AG04450 (cell line): ENCODE data around the gene ZSCAN12. TPM values are rescaled to one million over a fixed set of nuclear protein-coding genes. Genes with fewer than 3 reads are reported as not detected.

ENCODE experiments used
- CTCF ChIA-PET: fragments of 300-600, 350-600 bp; formaldehyde crosslinking; extraction: SDS; loops from one replicate; lab custom pipeline; 2022; ENCODE audit warnings: antibody characterized with exemption, inconsistent platforms; lab: Charles Lee
- POLR2A ChIA-PET: fragments of 350-600 bp; formaldehyde crosslinking; extraction: SDS; loops from one replicate; lab custom pipeline; 2021; ENCODE audit warnings: antibody characterized with exemption, inconsistent platforms; lab: Yijun Ruan, JAX
- DNase-seq: peaks from one replicate; pipeline ENCODE4 v3.0.0-alpha.2; 2011; ENCODE audit warnings: low read depth, low spot score
- H3K27ac ChIP-seq: one replicate; pipeline ENCODE4 v1.5.1; 2012; ENCODE audit warnings: low read depth, low read length, control low read depth
- H3K27me3 ChIP-seq: one replicate; pipeline ENCODE4 v1.6.0; 2012; ENCODE audit warnings: low read length; ENCODE audit not compliant: control insufficient read depth, insufficient read depth
- H3K4me3 ChIP-seq: 2 replicates; pipeline ENCODE4 v1.5.1; 2011; ENCODE audit warnings: mild to moderate bottlenecking, low read depth, low read length, control low read depth
- H3K9me3 ChIP-seq: 2 replicates; pipeline ENCODE4 v1.5.1; 2012; ENCODE audit warnings: low read length; ENCODE audit not compliant: control insufficient read depth, insufficient read depth
- polyA plus RNA-seq: library from polyadenylated mRNA; depleted of rRNA; stranded (reverse); fragments of >200 nt; gene quantifications from 2 replicates; pipeline ENCODE4 v1.2.3, GENCODE V29; 2011
- TF ChIP-seq, protein P1 (sequence below): IDR thresholded peaks from 2 replicates; pipeline ENCODE4 v1.5.1; 2011; ENCODE audit warnings: low read depth, low read length, control low read depth, inconsistent platforms

Gene ZSCAN12
- polyA plus RNA-seq, 1 experiment = 5.5 TPM

DNA sequence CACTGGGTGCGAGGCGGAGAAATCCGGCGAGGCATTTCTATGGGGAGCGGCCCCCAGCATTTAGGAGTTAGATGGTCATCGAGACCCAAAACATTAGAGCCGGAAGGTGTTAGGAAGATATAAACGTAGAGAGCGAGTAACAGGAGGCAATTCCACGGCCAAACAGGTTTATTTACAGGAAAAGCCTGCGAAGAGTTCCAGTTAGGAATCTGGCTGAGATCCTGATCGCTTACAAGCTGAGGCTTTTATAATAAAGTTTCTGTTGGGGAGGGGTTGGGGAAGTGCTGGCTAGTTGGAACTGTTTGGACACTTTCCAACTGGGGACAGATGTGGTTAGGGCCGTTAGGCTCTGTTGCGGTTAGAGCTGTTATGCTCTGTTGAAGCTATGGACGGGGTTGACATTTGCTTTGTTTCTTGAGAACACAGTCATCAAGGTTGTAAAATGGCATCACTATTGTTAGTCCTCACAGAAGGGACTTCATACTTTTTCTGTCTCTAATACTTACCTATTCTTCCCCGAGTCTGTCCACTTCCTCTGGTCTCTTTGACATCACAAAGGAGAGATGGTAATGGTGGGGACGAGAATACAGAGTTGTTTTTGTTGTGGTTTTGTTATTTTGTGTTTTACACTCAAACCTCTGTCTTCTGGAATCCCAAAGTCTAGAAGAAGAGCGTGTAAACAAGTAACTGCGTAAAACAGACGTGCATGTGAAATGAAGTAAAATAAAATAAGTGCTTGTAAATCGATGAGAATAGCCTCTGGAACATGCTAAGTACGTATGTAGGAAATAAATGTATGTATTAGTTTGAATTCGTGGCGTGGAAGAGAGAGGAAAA lies 63.0 kb downstream of the ZSCAN12 start:
- peak overlapping the region; percentile 83 for H3K4me3 ChIP-seq
- H3K27me3 ChIP-seq = peaks cover 5% of the 10 kb centered on the region
- DNase-seq = no peak
- POLR2A ChIA-PET = interaction anchor here (1.2 to 1.5 kb wide), 4 partner anchors 13 to 444 kb away, joined by 4 to 14 read pairs (median 8); partner anchors contain the start of genes ZKSCAN3 and ZKSCAN8
- H3K9me3 ChIP-seq = no peaks in the 10 kb centered on the region; the same call in 1 of the 2 replicates
- peak overlapping the region; percentile 100 for H3K27ac ChIP-seq
- CTCF ChIA-PET = interaction anchor here (0.7 to 1.2 kb wide), 2 partner anchors 10 to 20 kb away, joined by 3 to 6 read pairs; no protein-coding TSS in a partner anchor
- TF ChIP-seq, protein P1, sequence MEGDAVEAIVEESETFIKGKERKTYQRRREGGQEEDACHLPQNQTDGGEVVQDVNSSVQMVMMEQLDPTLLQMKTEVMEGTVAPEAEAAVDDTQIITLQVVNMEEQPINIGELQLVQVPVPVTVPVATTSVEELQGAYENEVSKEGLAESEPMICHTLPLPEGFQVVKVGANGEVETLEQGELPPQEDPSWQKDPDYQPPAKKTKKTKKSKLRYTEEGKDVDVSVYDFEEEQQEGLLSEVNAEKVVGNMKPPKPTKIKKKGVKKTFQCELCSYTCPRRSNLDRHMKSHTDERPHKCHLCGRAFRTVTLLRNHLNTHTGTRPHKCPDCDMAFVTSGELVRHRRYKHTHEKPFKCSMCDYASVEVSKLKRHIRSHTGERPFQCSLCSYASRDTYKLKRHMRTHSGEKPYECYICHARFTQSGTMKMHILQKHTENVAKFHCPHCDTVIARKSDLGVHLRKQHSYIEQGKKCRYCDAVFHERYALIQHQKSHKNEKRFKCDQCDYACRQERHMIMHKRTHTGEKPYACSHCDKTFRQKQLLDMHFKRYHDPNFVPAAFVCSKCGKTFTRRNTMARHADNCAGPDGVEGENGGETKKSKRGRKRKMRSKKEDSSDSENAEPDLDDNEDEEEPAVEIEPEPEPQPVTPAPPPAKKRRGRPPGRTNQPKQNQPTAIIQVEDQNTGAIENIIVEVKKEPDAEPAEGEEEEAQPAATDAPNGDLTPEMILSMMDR = no peak

DNA sequence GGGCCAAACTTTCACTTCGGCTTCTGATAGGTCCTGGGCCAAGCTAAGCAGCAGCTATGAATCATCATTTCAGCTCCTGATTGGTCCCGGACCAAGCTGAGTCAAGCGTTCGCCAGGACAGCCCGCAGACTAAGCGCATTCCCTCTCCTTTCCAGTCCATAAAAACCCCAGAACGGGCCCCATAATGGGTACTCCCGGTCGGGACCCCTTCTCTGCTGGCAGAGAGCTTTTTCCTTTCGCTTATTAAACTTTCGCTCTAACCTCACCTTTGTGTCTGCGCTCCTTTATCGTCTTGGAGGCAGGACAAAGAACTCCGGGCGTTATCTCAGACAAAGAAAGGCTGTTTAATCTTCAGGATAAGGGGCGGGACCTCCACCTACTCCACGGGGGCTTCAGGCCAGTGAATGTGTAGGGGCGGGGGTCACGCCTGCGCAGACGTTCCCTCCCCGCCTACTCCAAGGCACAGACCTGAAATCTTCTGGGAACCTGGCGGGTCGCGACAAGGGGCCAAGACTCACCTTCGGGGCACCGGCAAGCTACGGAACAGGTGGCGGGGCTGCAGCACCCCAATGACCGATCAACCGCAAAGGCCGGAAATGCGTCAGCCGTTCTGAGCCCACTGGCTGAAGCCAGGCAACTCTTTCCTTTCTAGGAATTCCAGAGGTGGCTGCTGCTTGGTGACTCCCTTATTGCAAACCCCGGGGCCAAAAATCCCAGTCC lies 63.8 kb downstream of the ZSCAN12 start, which contains the start of gene ZSCAN31:
ZSCAN31 (minus strand) TSS at position 585 of the 720 bp plus-strand sequence. CDS start 6,465 bp downstream, outside the sequence.
- POLR2A ChIA-PET = interaction anchor here (0.7 to 1.5 kb wide), 9 partner anchors 14 to 499 kb away, joined by 3 to 14 read pairs (median 5); partner anchors contain the start of genes PGBD1, ZKSCAN3 and ZKSCAN8
- peak within 1 kb of the TSS; percentile 100 for H3K27ac ChIP-seq
- peak within 1 kb of the TSS; percentile 83 for H3K4me3 ChIP-seq
- DNase-seq = peak; percentile 98
- TF ChIP-seq, protein P1 = no peak
- CTCF ChIA-PET = interaction anchor here (0.7 to 1.3 kb wide), 4 partner anchors 11 to 54 kb away, joined by 3 to 6 read pairs (median 4); partner anchors contain the start of gene PGBD1
- H3K27me3 ChIP-seq = peaks cover 2% of the 10 kb centered on the region
- no peaks in the 10 kb centered on the region for H3K9me3 ChIP-seq

DNA sequence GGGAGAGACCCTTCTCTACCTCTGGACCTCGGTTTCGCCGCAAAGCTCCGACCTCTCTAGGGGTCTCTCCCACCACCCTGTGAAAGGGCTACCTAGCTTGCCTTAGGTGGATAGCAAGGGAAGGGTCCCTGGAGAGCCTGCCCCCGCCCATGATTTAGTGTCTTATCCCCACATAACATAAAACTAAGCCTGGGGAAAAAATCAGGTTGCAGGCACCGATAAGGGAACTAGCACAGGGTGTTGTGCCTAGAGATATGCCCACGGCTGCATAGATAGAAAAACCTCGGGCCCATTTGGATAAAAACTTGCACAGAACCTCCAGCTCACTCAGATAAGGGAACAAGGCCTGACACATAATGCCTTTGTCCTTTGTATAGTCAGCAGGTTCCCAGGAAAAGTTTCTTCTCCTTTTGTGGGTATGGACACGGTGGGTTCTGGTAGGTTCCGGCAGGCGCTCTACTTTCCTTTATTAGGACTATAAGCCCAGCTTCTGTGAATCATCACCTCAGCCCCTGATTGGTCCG lies 64.4 kb downstream of the ZSCAN12 start:
- Histone ChIP-seq H3K9me3 (no peaks in the 10 kb centered on the region), H3K4me3 (peak overlapping the region; percentile 52), H3K27ac (peak overlapping the region; percentile 100), H3K27me3 (no peaks in the 10 kb centered on the region)
- ChIA-PET POLR2A (interaction anchor here (0.7 to 1.5 kb wide), 9 partner anchors 14 to 498 kb away, joined by 3 to 14 read pairs (median 5); partner anchors contain the start of genes PGBD1, ZKSCAN3 and ZKSCAN8), CTCF (interaction anchor here (1.2 to 1.3 kb wide), 3 partner anchors 21 to 54 kb away, joined by 3 to 6 read pairs (median 4); partner anchors contain the start of gene PGBD1)
- TF ChIP-seq, protein P1 = no peak
- DNase-seq = no peak

DNA sequence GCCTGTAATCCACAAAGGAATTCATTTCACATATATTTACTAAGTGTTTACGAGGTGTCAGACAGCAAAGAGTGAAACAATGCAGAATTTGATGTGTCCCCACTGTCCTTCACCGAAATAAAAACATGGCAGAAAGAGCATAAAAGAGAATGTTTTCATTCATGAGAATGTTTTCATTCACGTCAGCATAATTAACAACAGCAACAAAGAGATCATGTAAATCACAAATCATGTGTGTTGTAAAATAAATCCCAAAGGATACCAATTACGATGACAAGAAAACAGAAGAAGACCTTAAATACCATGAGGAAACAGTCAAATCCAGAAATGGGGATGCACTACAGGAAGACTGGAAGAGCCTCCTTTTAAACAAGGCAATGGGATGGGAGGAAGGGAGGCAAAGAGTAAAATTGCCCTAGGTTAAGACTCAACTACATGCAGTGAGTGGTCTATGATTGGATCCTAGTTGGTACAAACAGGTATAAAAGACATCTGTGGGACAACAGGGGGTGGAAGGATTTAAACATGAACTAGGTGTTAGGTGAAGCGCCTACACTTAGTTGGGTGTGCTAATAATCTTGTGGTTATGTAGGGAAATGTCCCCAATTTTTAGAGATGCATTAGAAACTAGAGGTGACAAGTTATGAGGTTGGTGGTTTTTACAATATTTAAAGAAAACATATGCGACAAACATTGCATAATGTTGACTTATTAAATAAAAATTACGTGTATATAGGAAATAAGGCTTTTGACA lies 65.1 kb downstream of the ZSCAN12 start:
- Histone ChIP-seq H3K27ac (no peak overlapping the region), H3K27me3 (no peaks in the 10 kb centered on the region), H3K9me3 (no peaks in the 10 kb centered on the region), H3K4me3 (no peak overlapping the region)
- no peak for DNase-seq
- TF ChIP-seq, protein P1 = no peak
- ChIA-PET CTCF (interaction anchor here (1.0 to 1.3 kb wide), 3 partner anchors 22 to 53 kb away, joined by 3 to 6 read pairs (median 4); partner anchors contain the start of gene PGBD1), POLR2A (interaction anchor here (1.4 to 1.5 kb wide), 2 partner anchors 193 to 442 kb away, joined by 4 to 5 read pairs; partner anchors contain the start of gene ZKSCAN8)
